C4-2B (cell line): Measurements from ENCODE around the gene ARNT2.

Source experiments
- CTCF ChIP-seq: fragments of 450-650 bp; conservative IDR thresholded peaks from 2 replicates; pipeline ENCODE4 v1.5.1; 2017; ENCODE audit warnings: mild to moderate bottlenecking
- ZFX ChIP-seq: fragments of 450-650 bp; IDR thresholded peaks from 2 replicates; pipeline ENCODE4 v1.6.1; 2017

GRCh38 chr15:80562846-80563245 is 158.7 kb downstream of the ARNT2 start:
- no peak for TF ChIP-seq CTCF
- TF ChIP-seq ZFX = no peak
